NCI-H510A treated with DMSO at 0.1 percent for 48 hours (cell line): ENCODE data around the gene EIPR1.
"Not testable (repeated sequence)": the region's sequence is repeated elsewhere in the genome, so short reads cannot be mapped to it uniquely, and the experiment has no call there.

ENCODE experiments used
- DNase-seq: peaks from one replicate; lab custom pipeline; 2025; lab: John Stamatoyannopoulos, UW

Gene EIPR1

GRCh38 chr2:3192920-3193319 lies 184.7 kb downstream of the EIPR1 start:
- DNase-seq: no peak

- no peak for DNase-seq
These were observed 185.3 kb downstream of the EIPR1 start for GRCh38 chr2:3192281-3192818.

- DNase-seq: no peak
These were observed 187.7 kb downstream of the EIPR1 start for GRCh38 chr2:3189961-3190360.

- peak; percentile 19 for DNase-seq
These were observed 188.5 kb downstream of the EIPR1 start for GRCh38 chr2:3189076-3189591.

GRCh38 chr2:3188405-3188946 lies 189.1 kb downstream of the EIPR1 start:
- no peak for DNase-seq

GRCh38 chr2:3187467-3187866 lies 190.2 kb downstream of the EIPR1 start:
- DNase-seq: no peak

- no peak for DNase-seq
These were observed 190.9 kb downstream of the EIPR1 start for GRCh38 chr2:3186766-3187165.

- DNase-seq: no peak
These were observed 191.7 kb downstream of the EIPR1 start for GRCh38 chr2:3185910-3186309.

GRCh38 chr2:3185256-3185655 lies 192.4 kb downstream of the EIPR1 start:
- DNase-seq: no peak

GRCh38 chr2:3184167-3184566 lies 193.5 kb downstream of the EIPR1 start:
- DNase-seq: no peak

- no peak for DNase-seq
These were observed 193.9 kb downstream of the EIPR1 start for GRCh38 chr2:3183766-3184165.

GRCh38 chr2:3182848-3183247 lies 194.8 kb downstream of the EIPR1 start:
- DNase-seq: no peak

- no peak for DNase-seq
These were observed 196.1 kb downstream of the EIPR1 start for GRCh38 chr2:3181416-3182010.

GRCh38 chr2:3180909-3181221 lies 196.8 kb downstream of the EIPR1 start:
- not testable (repeated sequence) for DNase-seq

- DNase-seq: no peak
These were observed 197.3 kb downstream of the EIPR1 start for GRCh38 chr2:3180082-3180908.

GRCh38 chr2:3179626-3180025 lies 198.0 kb downstream of the EIPR1 start:
- no peak for DNase-seq

- no peak for DNase-seq
These were observed 198.4 kb downstream of the EIPR1 start for GRCh38 chr2:3179208-3179607.

GRCh38 chr2:3178578-3179031 lies 199.0 kb downstream of the EIPR1 start:
- no peak for DNase-seq

GRCh38 chr2:3177891-3178577 lies 199.6 kb downstream of the EIPR1 start:
- no peak for DNase-seq

- DNase-seq: no peak
These were observed 200.8 kb downstream of the EIPR1 start for GRCh38 chr2:3176869-3177255.

- DNase-seq: no peak
These were observed 201.3 kb downstream of the EIPR1 start for GRCh38 chr2:3176071-3176868.

GRCh38 chr2:3175568-3175955 lies 202.1 kb downstream of the EIPR1 start:
- no peak for DNase-seq
